Peyer's patch (tissue), 4 donors: ENCODE data around the gene CDH23.

Experiments
- POLR2A ChIP-seq, 2 donors: fragments of 450-650 bp; IDR thresholded peaks; one replicate each; pipeline ENCODE4 v1.5.1; 2017; ENCODE audit warnings: antibody characterized with exemption in 2 of 2, mild to moderate bottlenecking in 2 of 2, moderate library complexity in 2 of 2
- TF ChIP-seq, protein P1 (sequence below), 6 experiments: fragments of 450-650 bp in 4 of 6; fragments of 200-600 bp in 2 of 6; sonication (generic) in 1 of 6; IDR thresholded peaks; one replicate each; pipeline ENCODE4 v1.5.1; 2017 to 2019; ENCODE audit warnings: antibody characterized with exemption in 6 of 6, mild to moderate bottlenecking in 3 of 6, moderate library complexity in 1 of 6

DNA sequence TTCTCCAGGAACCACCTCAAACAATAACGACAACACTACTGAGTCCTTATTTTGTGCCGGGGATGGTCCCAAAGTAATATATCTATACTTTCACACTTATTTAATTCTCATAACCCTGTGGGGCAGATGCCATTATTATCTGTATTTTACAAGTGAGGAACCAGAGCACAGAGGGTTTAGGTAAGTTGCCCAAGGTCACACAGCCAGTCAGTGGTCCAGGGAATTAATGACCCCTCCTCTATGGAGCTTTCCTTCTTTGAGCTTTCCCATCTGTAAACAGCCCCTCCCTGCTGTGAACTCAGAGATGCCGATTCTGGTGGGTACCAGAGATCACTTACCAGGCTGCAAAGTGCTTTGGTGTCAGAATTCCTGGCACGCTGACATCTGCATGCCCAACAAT lies 217.2 kb downstream of the CDH23 start:
- no peak for TF ChIP-seq POLR2A (IDR thresholded peaks at IDR 0.05)
- TF ChIP-seq, protein P1, sequence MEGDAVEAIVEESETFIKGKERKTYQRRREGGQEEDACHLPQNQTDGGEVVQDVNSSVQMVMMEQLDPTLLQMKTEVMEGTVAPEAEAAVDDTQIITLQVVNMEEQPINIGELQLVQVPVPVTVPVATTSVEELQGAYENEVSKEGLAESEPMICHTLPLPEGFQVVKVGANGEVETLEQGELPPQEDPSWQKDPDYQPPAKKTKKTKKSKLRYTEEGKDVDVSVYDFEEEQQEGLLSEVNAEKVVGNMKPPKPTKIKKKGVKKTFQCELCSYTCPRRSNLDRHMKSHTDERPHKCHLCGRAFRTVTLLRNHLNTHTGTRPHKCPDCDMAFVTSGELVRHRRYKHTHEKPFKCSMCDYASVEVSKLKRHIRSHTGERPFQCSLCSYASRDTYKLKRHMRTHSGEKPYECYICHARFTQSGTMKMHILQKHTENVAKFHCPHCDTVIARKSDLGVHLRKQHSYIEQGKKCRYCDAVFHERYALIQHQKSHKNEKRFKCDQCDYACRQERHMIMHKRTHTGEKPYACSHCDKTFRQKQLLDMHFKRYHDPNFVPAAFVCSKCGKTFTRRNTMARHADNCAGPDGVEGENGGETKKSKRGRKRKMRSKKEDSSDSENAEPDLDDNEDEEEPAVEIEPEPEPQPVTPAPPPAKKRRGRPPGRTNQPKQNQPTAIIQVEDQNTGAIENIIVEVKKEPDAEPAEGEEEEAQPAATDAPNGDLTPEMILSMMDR (IDR thresholded peaks at IDR 0.05), result no peak
